ENCODE results near the gene ACVR2A. TPM values are rescaled to one million over a fixed set of nuclear protein-coding genes. Genes with fewer than 3 reads are reported as not detected.

Gene ACVR2A
- total and polyA plus RNA-seq, 10 donors, result 2.0 to 15.6 (median 14.1) TPM

DNA sequence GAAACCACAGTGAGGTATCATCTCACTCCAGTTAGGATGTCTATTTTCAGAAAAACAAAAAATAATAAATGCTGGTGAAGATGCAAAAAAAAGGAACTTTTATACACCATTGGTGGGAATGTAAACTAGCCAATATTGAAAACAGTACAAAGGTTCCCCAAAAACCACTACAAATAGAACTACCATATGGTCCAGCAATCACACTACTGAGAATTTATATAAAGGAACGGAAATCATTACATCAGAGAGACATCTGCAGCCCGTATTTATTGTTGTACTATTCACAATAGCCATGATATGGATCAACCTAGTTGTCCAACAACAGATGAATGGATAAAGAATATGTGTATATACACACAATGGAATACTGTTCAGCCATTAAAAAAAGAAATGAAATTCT is 123.7 kb downstream of the ACVR2A start:
- peaks cover 0 to 5% (median 0%) of the 10 kb centered on the region in 6 donors for H3K4me1 ChIP-seq
- H3K9me3 ChIP-seq, result peaks cover 0 to 43% (median 30%) of the 10 kb centered on the region in 8 donors
- H3K4me3 ChIP-seq, result no peak overlapping the region
- H3K27me3 ChIP-seq (replicated peaks in 1 of 7), result no peaks in the 10 kb centered on the region
- DNase-seq, result no peak
- intact Hi-C loops (cut with DNase I; ENCODE audit: low total_unique reads), result no loop called here
- H3K27ac ChIP-seq, result no peak overlapping the region
- TF ChIP-seq, protein P1, sequence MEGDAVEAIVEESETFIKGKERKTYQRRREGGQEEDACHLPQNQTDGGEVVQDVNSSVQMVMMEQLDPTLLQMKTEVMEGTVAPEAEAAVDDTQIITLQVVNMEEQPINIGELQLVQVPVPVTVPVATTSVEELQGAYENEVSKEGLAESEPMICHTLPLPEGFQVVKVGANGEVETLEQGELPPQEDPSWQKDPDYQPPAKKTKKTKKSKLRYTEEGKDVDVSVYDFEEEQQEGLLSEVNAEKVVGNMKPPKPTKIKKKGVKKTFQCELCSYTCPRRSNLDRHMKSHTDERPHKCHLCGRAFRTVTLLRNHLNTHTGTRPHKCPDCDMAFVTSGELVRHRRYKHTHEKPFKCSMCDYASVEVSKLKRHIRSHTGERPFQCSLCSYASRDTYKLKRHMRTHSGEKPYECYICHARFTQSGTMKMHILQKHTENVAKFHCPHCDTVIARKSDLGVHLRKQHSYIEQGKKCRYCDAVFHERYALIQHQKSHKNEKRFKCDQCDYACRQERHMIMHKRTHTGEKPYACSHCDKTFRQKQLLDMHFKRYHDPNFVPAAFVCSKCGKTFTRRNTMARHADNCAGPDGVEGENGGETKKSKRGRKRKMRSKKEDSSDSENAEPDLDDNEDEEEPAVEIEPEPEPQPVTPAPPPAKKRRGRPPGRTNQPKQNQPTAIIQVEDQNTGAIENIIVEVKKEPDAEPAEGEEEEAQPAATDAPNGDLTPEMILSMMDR (IDR thresholded peaks at IDR 0.05 in 8 of 11, conservative IDR thresholded peaks at IDR 0.05 in 3 of 11), result no peak
- TF ChIP-seq POLR2A (IDR thresholded peaks at IDR 0.05) (no peak), POLR2AphosphoS5 (IDR thresholded peaks at IDR 0.05) (no peak)
- H3K36me3 ChIP-seq, result peaks cover 0 to 78% (median 10%) of the 10 kb centered on the region in 6 donors
- whole genome bisulfite sequencing, 5 donors, result 61 to 86% (median 78%) methylated on average over 2 of the region's 2 CpGs

DNA sequence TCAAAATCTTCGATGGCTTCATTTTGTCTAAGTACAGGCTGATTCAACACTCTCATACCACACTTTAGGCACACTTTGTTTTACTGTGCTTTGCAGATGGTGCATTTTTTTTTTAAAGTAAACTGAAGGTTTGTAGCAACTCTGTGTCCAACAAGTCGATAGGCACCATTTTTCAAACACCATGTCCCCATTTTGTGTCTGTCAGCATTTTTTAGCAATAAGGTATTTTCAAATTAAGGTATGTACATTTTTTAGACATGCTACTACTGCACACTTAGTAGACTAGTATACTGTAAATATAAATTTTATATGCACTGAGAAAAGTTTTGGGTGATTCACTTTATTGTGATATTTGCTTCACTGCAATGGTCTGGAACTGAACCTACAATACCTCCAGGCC is 131.3 kb downstream of the ACVR2A start:
- Histone ChIP-seq H3K4me1 (peaks cover 0 to 5% (median 2%) of the 10 kb centered on the region in 6 donors), H3K4me3 (no peak overlapping the region), H3K36me3 (peaks cover 0 to 39% (median 11%) of the 10 kb centered on the region in 6 donors), H3K27me3 (replicated peaks in 1 of 7) (no peaks in the 10 kb centered on the region), H3K27ac (no peak overlapping the region), H3K9me3 (peaks cover 0 to 9% (median 6%) of the 10 kb centered on the region in 8 donors)
- DNase-seq, result no peak
- TF ChIP-seq POLR2AphosphoS5 (IDR thresholded peaks at IDR 0.05), result no peak
- no peak for TF ChIP-seq POLR2A (IDR thresholded peaks at IDR 0.05)
- TF ChIP-seq, protein P1 (IDR thresholded peaks at IDR 0.05 in 8 of 11, conservative IDR thresholded peaks at IDR 0.05 in 3 of 11), result no peak
- 87 to 96% (median 91%) methylated on average over 2 of the region's 2 CpGs for WGBS, 5 donors
- intact Hi-C loops (cut with DNase I; ENCODE audit: low total_unique reads), result no loop called here

DNA sequence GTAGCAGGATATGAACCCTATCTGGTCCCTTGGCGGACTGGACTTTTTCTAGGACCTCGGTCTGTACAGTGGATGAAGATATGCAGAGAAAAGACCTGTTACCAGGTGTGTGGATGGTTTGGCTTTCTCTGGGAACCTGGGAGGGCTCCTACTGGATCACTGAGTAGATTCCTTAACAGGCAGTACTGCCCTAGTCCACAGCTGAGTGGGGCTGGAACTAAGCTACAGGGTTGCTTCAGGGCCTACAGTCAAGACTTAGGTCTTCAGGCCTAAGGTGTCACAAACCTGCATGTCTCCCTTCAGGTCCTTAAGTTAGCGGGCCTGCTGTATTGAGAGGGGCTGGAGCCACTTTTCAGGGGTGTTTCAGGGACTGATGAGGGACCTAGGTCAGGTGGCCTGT is 132.8 kb downstream of the ACVR2A start:
- no peak overlapping the region for H3K27ac ChIP-seq
- H3K4me3 ChIP-seq, result no peak overlapping the region
- peaks cover 0 to 15% (median 8%) of the 10 kb centered on the region in 6 donors for H3K4me1 ChIP-seq
- no peaks in the 10 kb centered on the region for H3K27me3 ChIP-seq (replicated peaks in 1 of 7)
- DNase-seq, result no peak
- 94 to 100% (median 100%) methylated on average over 1 to 3 of the region's 3 CpGs for WGBS, 5 donors
- intact Hi-C loops (cut with DNase I; ENCODE audit: low total_unique reads), result no loop called here
- H3K36me3 ChIP-seq, result peaks cover 0 to 29% (median 9%) of the 10 kb centered on the region in 6 donors
- TF ChIP-seq POLR2AphosphoS5 (IDR thresholded peaks at IDR 0.05) (no peak), POLR2A (IDR thresholded peaks at IDR 0.05) (no peak)
- TF ChIP-seq, protein P1 (IDR thresholded peaks at IDR 0.05 in 8 of 11, conservative IDR thresholded peaks at IDR 0.05 in 3 of 11), result no peak
- peaks cover 0 to 9% (median 6%) of the 10 kb centered on the region in 8 donors for H3K9me3 ChIP-seq

Small RNA genes lying within 50 kb of the gene (small RNA-seq; reads per million reads assigned to genes)
- gene RNU6-1275P, result 0 reads per million in 4 donors

Other genes with a start within 250 kb of the ACVR2A start
- 10 to 100 TPM; 36.1 to 72.6 (median 43.3) TPM for gene ORC4, start 175.7 kb downstream of the ACVR2A start, total RNA-seq
- 10 to 100 TPM in 2 of 3 donors, 1 to 10 TPM in 1; 7.3 to 10.6 (median 10.3) TPM for gene ORC4, start 175.7 kb downstream of the ACVR2A start, polyA plus RNA-seq
- 10 to 100 TPM; 52.7 to 84.5 (median 78.1) TPM for gene MBD5, start 176.1 kb downstream of the ACVR2A start, total RNA-seq
- gene MBD5, start 176.1 kb downstream of the ACVR2A start, polyA plus RNA-seq, result 1 to 10 TPM; 5.7 to 6.8 (median 6.0) TPM